ENCODE data around the gene SIX1. TPM values are rescaled to one million over a fixed set of nuclear protein-coding genes. Genes with fewer than 3 reads are reported as not detected.

The SIX1 gene
- total RNA-seq, 4 donors from 2014 or later = 8.8 to 27.5 (median 16.0) TPM

- TF ChIP-seq CTCF (IDR thresholded peaks at IDR 0.05; ENCODE audit: low read depth) = no peak
These were observed 20.4 kb downstream of the SIX1 start for GRCh38 chr14:60628892-60629291.

- no peak for TF ChIP-seq CTCF (IDR thresholded peaks at IDR 0.05; ENCODE audit: low read depth)
These were observed 26.4 kb downstream of the SIX1 start for GRCh38 chr14:60622917-60623257.

GRCh38 chr14:60622210-60622916 lies 26.9 kb downstream of the SIX1 start:
- TF ChIP-seq CTCF (IDR thresholded peaks at IDR 0.05; ENCODE audit: low read depth) = no peak

GRCh38 chr14:60621386-60621785 lies 27.9 kb downstream of the SIX1 start:
- TF ChIP-seq CTCF (IDR thresholded peaks at IDR 0.05; ENCODE audit: low read depth) = no peak

GRCh38 chr14:60618241-60618640 lies 31.0 kb downstream of the SIX1 start:
- TF ChIP-seq CTCF (IDR thresholded peaks at IDR 0.05; ENCODE audit: low read depth) = no peak

GRCh38 chr14:60616461-60616959 lies 32.8 kb downstream of the SIX1 start:
- no peak for TF ChIP-seq CTCF (IDR thresholded peaks at IDR 0.05; ENCODE audit: low read depth)

GRCh38 chr14:60602291-60602690 lies 47.0 kb downstream of the SIX1 start:
- no peak for TF ChIP-seq CTCF (IDR thresholded peaks at IDR 0.05; ENCODE audit: low read depth)
